ENCODE results near the gene GSTK1. TPM values are rescaled to one million over a fixed set of nuclear protein-coding genes. Genes with fewer than 3 reads are reported as not detected.

Gene GSTK1
- total RNA-seq, 2 experiments from 2014 or later, result 245 to 259 TPM

- no peak overlapping the region for H3K27ac Mint-ChIP-seq
- no peaks in the 10 kb centered on the region for H3K27me3 Mint-ChIP-seq
- Histone ChIP-seq H3K27ac (ENCODE audit: low read depth in 1 of 2, low read length in 2 of 2) (no peak overlapping the region), H3K36me3 (ENCODE audit: insufficient read depth, low read length) (no peaks in the 10 kb centered on the region), H3K9me3 (ENCODE audit: control insufficient read depth in 1 of 2, insufficient read depth in 1 of 2, low read length in 2 of 2) (peaks cover 0 to 7% of the 10 kb centered on the region in 2 experiments), H3K27me3 (ENCODE audit: control insufficient read depth in 1 of 2, insufficient read depth in 2 of 2, low read length in 2 of 2) (no peaks in the 10 kb centered on the region), H3K4me3 (ENCODE audit: low read length) (no peak overlapping the region), H3K4me1 (ENCODE audit: insufficient read depth, low read length) (peaks cover 16% of the 10 kb centered on the region)
- ATAC-seq (ENCODE audit: poor library complexity), result no peak
- ChIA-PET CTCF (no interaction called here), POLR2A (no interaction called here)
- intact Hi-C loops (cut with DNase I, micrococcal nuclease), result no loop called here
- no peak for DNase-seq
- H3K4me3 Mint-ChIP-seq, result no peak overlapping the region
- peaks cover 26% of the 10 kb centered on the region for H3K4me1 Mint-ChIP-seq (ENCODE audit: low read depth)
- TF ChIP-seq CTCF (IDR thresholded peaks at IDR 0.05), result no peak
- H3K36me3 Mint-ChIP-seq (ENCODE audit: low read depth), result no peaks in the 10 kb centered on the region
- no peaks in the 10 kb centered on the region for H3K9me3 Mint-ChIP-seq
These were observed 50.9 kb downstream of the GSTK1 start for GRCh38 chr7:143314127-143314526.

GRCh38 chr7:143315776-143316175 lies 52.5 kb downstream of the GSTK1 start, which contains the start of gene CLCN1:
CLCN1 (plus strand) TSS chr7:143316111; CDS start chr7:143316213, 102 bp downstream.
- Histone ChIP-seq H3K36me3 (ENCODE audit: insufficient read depth, low read length) (no peaks in the 10 kb centered on the region), H3K27me3 (ENCODE audit: control insufficient read depth in 1 of 2, insufficient read depth in 2 of 2, low read length in 2 of 2) (no peaks in the 10 kb centered on the region), H3K27ac (ENCODE audit: low read depth in 1 of 2, low read length in 2 of 2) (no peak within 1 kb of the TSS), H3K4me1 (ENCODE audit: insufficient read depth, low read length) (peaks cover 8% of the 10 kb centered on the region), H3K9me3 (ENCODE audit: control insufficient read depth in 1 of 2, insufficient read depth in 1 of 2, low read length in 2 of 2) (peaks cover 0 to 3% of the 10 kb centered on the region in 2 experiments), H3K4me3 (ENCODE audit: low read length) (no peak within 1 kb of the TSS)
- TF ChIP-seq CTCF (IDR thresholded peaks at IDR 0.05), result no peak
- Mint-ChIP-seq H3K36me3 (ENCODE audit: low read depth) (no peaks in the 10 kb centered on the region), H3K27me3 (no peaks in the 10 kb centered on the region), H3K27ac (no peak within 1 kb of the TSS), H3K9me3 (no peaks in the 10 kb centered on the region), H3K4me3 (no peak within 1 kb of the TSS), H3K4me1 (ENCODE audit: low read depth) (peaks cover 13% of the 10 kb centered on the region)
- intact Hi-C loops (cut with DNase I, micrococcal nuclease), result no loop called here
- DNase-seq, result no peak
- CTCF ChIA-PET, result no interaction called here
- POLR2A ChIA-PET, result no interaction called here
- ATAC-seq (ENCODE audit: poor library complexity), result no peak

- Mint-ChIP-seq H3K27me3 (no peaks in the 10 kb centered on the region), H3K4me3 (no peak overlapping the region), H3K9me3 (no peaks in the 10 kb centered on the region), H3K27ac (no peak overlapping the region), H3K36me3 (ENCODE audit: low read depth) (no peaks in the 10 kb centered on the region), H3K4me1 (ENCODE audit: low read depth) (peaks cover 7% of the 10 kb centered on the region)
- ChIA-PET POLR2A (no interaction called here), CTCF (interaction anchor here (1.6 kb wide), 1 partner anchor 11 kb away, joined by 3 read pairs; no protein-coding TSS in a partner anchor)
- H3K27me3 ChIP-seq (ENCODE audit: control insufficient read depth in 1 of 2, insufficient read depth in 2 of 2, low read length in 2 of 2), result no peaks in the 10 kb centered on the region
- TF ChIP-seq CTCF (IDR thresholded peaks at IDR 0.05), result no peak
- H3K36me3 ChIP-seq (ENCODE audit: insufficient read depth, low read length), result no peaks in the 10 kb centered on the region
- no peak overlapping the region for H3K27ac ChIP-seq (ENCODE audit: low read depth in 1 of 2, low read length in 2 of 2)
- intact Hi-C loops (cut with DNase I, micrococcal nuclease), result no loop called here
- H3K4me3 ChIP-seq (ENCODE audit: low read length), result no peak overlapping the region
- H3K9me3 ChIP-seq (ENCODE audit: control insufficient read depth in 1 of 2, insufficient read depth in 1 of 2, low read length in 2 of 2), result no peaks in the 10 kb centered on the region
- peaks cover 3% of the 10 kb centered on the region for H3K4me1 ChIP-seq (ENCODE audit: insufficient read depth, low read length)
- ATAC-seq (ENCODE audit: poor library complexity) (no peak), DNase-seq (no peak)
These were observed 53.3 kb downstream of the GSTK1 start for GRCh38 chr7:143316492-143316891.
